ENCODE data around the gene NELL1. TPM values are rescaled to one million over a fixed set of nuclear protein-coding genes. Genes with fewer than 3 reads are reported as not detected.

Gene NELL1
- total and polyA plus RNA-seq, 2 experiments from 2014 or later: not detected

GRCh38 chr11:20835561-20835960, 166.2 kb downstream of the NELL1 start:
- H3K4me2 ChIP-seq (ENCODE audit: unreplicated experiment): no peak overlapping the region
- H3K9me3 ChIP-seq (ENCODE audit: low read depth): no peaks in the 10 kb centered on the region
- H4K20me1 ChIP-seq (ENCODE audit: insufficient read depth): no peaks in the 10 kb centered on the region
- no peaks in the 10 kb centered on the region for H3K27me3 ChIP-seq (replicated peaks; ENCODE audit: insufficient read depth)
- H3F3A ChIP-seq (ENCODE audit: insufficient read depth): no peaks in the 10 kb centered on the region
- H3K9me2 ChIP-seq (ENCODE audit: insufficient read depth): no peaks in the 10 kb centered on the region
- H3K36me3 ChIP-seq (ENCODE audit: low read depth): no peaks in the 10 kb centered on the region
- in situ Hi-C loops (cut with MboI): no loop called here
- no peaks in the 10 kb centered on the region for H3K79me2 ChIP-seq (ENCODE audit: insufficient read depth)
- no peak overlapping the region for H3K9ac ChIP-seq
- 8 to 10% methylated on average over 3 of the region's 3 CpGs for WGBS, 2 experiments (ENCODE audit: low coverage in 1 of 2, low lambda C conversion rate in 2 of 2, missing lambda C conversion rate in 2 of 2)
- TF ChIP-seq EZH2phosphoT487 (IDR thresholded peaks at IDR 0.05; ENCODE audit: insufficient read depth, low read depth) (no peak), EZH2 (IDR thresholded peaks at IDR 0.05; ENCODE audit: insufficient read depth, poor library complexity, severe bottlenecking) (no peak)
- H3K27ac ChIP-seq: no peak overlapping the region
- no peak for DNase-seq
- no peaks in the 10 kb centered on the region for H3K4me1 ChIP-seq (ENCODE audit: insufficient read depth)
- no peak overlapping the region for H3K4me3 ChIP-seq
- no peak overlapping the region for H2AFZ ChIP-seq

GRCh38 chr11:20839231-20839630, 169.8 kb downstream of the NELL1 start:
- no peaks in the 10 kb centered on the region for H3K27me3 ChIP-seq (replicated peaks; ENCODE audit: insufficient read depth)
- H4K20me1 ChIP-seq (ENCODE audit: insufficient read depth): no peaks in the 10 kb centered on the region
- H3K27ac ChIP-seq: no peak overlapping the region
- no peak overlapping the region for H3K4me3 ChIP-seq
- no peak overlapping the region for H3K4me2 ChIP-seq (ENCODE audit: unreplicated experiment)
- WGBS, 2 experiments (ENCODE audit: low coverage in 1 of 2, low lambda C conversion rate in 2 of 2, missing lambda C conversion rate in 2 of 2): 13 to 14% methylated on average over 3 of the region's 3 CpGs
- H3K36me3 ChIP-seq (ENCODE audit: low read depth): no peaks in the 10 kb centered on the region
- H3K9me2 ChIP-seq (ENCODE audit: insufficient read depth): no peaks in the 10 kb centered on the region
- no peak for DNase-seq
- in situ Hi-C loops (cut with MboI): no loop called here
- no peak overlapping the region for H2AFZ ChIP-seq
- H3K4me1 ChIP-seq (ENCODE audit: insufficient read depth): no peaks in the 10 kb centered on the region
- no peaks in the 10 kb centered on the region for H3K79me2 ChIP-seq (ENCODE audit: insufficient read depth)
- no peak for TF ChIP-seq EZH2 (IDR thresholded peaks at IDR 0.05; ENCODE audit: insufficient read depth, poor library complexity, severe bottlenecking)
- TF ChIP-seq EZH2phosphoT487 (IDR thresholded peaks at IDR 0.05; ENCODE audit: insufficient read depth, low read depth): no peak
- no peaks in the 10 kb centered on the region for H3K9me3 ChIP-seq (ENCODE audit: low read depth)
- H3K9ac ChIP-seq: no peak overlapping the region
- H3F3A ChIP-seq (ENCODE audit: insufficient read depth): no peaks in the 10 kb centered on the region

DNA sequence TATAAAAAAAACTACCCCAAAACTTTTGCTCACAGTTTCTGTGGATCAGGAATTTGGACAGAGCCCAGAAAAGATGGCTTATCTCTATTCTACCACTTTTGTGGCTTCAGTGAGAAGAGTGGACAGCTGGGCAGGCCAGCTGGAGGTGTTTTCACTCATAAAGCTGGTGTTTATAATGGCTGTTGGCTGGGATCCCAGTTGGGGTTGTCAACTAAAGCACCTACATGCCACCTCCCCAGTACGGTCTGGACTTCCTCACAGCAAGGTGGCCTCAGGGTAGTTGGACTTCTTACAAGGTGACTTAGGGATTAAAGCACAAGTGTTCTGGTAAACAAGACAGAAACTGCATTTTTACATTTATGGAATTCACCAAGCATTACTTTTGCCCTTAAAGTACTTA, 171.0 kb downstream of the NELL1 start:
- TF ChIP-seq EZH2phosphoT487 (IDR thresholded peaks at IDR 0.05; ENCODE audit: insufficient read depth, low read depth) (no peak), EZH2 (IDR thresholded peaks at IDR 0.05; ENCODE audit: insufficient read depth, poor library complexity, severe bottlenecking) (no peak)
- Histone ChIP-seq H3K4me1 (ENCODE audit: insufficient read depth) (no peaks in the 10 kb centered on the region), H3K9me2 (ENCODE audit: insufficient read depth) (no peaks in the 10 kb centered on the region), H3K79me2 (ENCODE audit: insufficient read depth) (no peaks in the 10 kb centered on the region), H2AFZ (no peak overlapping the region), H3K4me2 (ENCODE audit: unreplicated experiment) (no peak overlapping the region), H3K9me3 (ENCODE audit: low read depth) (no peaks in the 10 kb centered on the region), H3K27me3 (replicated peaks; ENCODE audit: insufficient read depth) (no peaks in the 10 kb centered on the region), H3K27ac (no peak overlapping the region), H3K9ac (no peak overlapping the region), H3K4me3 (no peak overlapping the region), H3K36me3 (ENCODE audit: low read depth) (no peaks in the 10 kb centered on the region), H4K20me1 (ENCODE audit: insufficient read depth) (no peaks in the 10 kb centered on the region), H3F3A (ENCODE audit: insufficient read depth) (no peaks in the 10 kb centered on the region)
- 29 to 33% methylated on average over 1 of the region's 1 CpG for WGBS, 2 experiments (ENCODE audit: low coverage in 1 of 2, low lambda C conversion rate in 2 of 2, missing lambda C conversion rate in 2 of 2)
- in situ Hi-C loops (cut with MboI): no loop called here
- DNase-seq: no peak

GRCh38 chr11:20844216-20844615, 174.8 kb downstream of the NELL1 start:
- no peaks in the 10 kb centered on the region for H3K9me3 ChIP-seq (ENCODE audit: low read depth)
- H3K36me3 ChIP-seq (ENCODE audit: low read depth): no peaks in the 10 kb centered on the region
- H3K27ac ChIP-seq: no peak overlapping the region
- H4K20me1 ChIP-seq (ENCODE audit: insufficient read depth): no peaks in the 10 kb centered on the region
- H3K4me3 ChIP-seq: no peak overlapping the region
- no peaks in the 10 kb centered on the region for H3K9me2 ChIP-seq (ENCODE audit: insufficient read depth)
- no peak overlapping the region for H3K4me2 ChIP-seq (ENCODE audit: unreplicated experiment)
- H3K9ac ChIP-seq: no peak overlapping the region
- no peaks in the 10 kb centered on the region for H3K27me3 ChIP-seq (replicated peaks; ENCODE audit: insufficient read depth)
- in situ Hi-C loops (cut with MboI): no loop called here
- no peaks in the 10 kb centered on the region for H3K4me1 ChIP-seq (ENCODE audit: insufficient read depth)
- no peak for DNase-seq
- no peaks in the 10 kb centered on the region for H3K79me2 ChIP-seq (ENCODE audit: insufficient read depth)
- no peak for TF ChIP-seq EZH2 (IDR thresholded peaks at IDR 0.05; ENCODE audit: insufficient read depth, poor library complexity, severe bottlenecking)
- TF ChIP-seq EZH2phosphoT487 (IDR thresholded peaks at IDR 0.05; ENCODE audit: insufficient read depth, low read depth): no peak
- no peaks in the 10 kb centered on the region for H3F3A ChIP-seq (ENCODE audit: insufficient read depth)
- no peak overlapping the region for H2AFZ ChIP-seq
- WGBS, 2 experiments (ENCODE audit: low coverage in 1 of 2, low lambda C conversion rate in 2 of 2, missing lambda C conversion rate in 2 of 2): 10 to 21% methylated on average over 2 of the region's 2 CpGs

- no peaks in the 10 kb centered on the region for H4K20me1 ChIP-seq (ENCODE audit: insufficient read depth)
- in situ Hi-C loops (cut with MboI): no loop called here
Observed at GRCh38 chr11:20844630-20845029, 175.2 kb downstream of the NELL1 start.

More at GRCh38 chr11:20844630-20845029, 175.2 kb downstream of the NELL1 start:
- 0% methylated on average over 2 of the region's 2 CpGs for WGBS, 2 experiments (ENCODE audit: low coverage in 1 of 2, low lambda C conversion rate in 2 of 2, missing lambda C conversion rate in 2 of 2)
- no peak overlapping the region for H3K27ac ChIP-seq
- no peaks in the 10 kb centered on the region for H3K4me1 ChIP-seq (ENCODE audit: insufficient read depth)
- H3K36me3 ChIP-seq (ENCODE audit: low read depth): no peaks in the 10 kb centered on the region
- no peak overlapping the region for H2AFZ ChIP-seq
- H3K79me2 ChIP-seq (ENCODE audit: insufficient read depth): no peaks in the 10 kb centered on the region
- no peak overlapping the region for H3K4me3 ChIP-seq
- DNase-seq: no peak
- H3K9me3 ChIP-seq (ENCODE audit: low read depth): no peaks in the 10 kb centered on the region
- no peak overlapping the region for H3K9ac ChIP-seq
- H3K9me2 ChIP-seq (ENCODE audit: insufficient read depth): no peaks in the 10 kb centered on the region
- H3K27me3 ChIP-seq (replicated peaks; ENCODE audit: insufficient read depth): no peaks in the 10 kb centered on the region
- TF ChIP-seq EZH2phosphoT487 (IDR thresholded peaks at IDR 0.05; ENCODE audit: insufficient read depth, low read depth) (no peak), EZH2 (IDR thresholded peaks at IDR 0.05; ENCODE audit: insufficient read depth, poor library complexity, severe bottlenecking) (no peak)
- no peaks in the 10 kb centered on the region for H3F3A ChIP-seq (ENCODE audit: insufficient read depth)
- H3K4me2 ChIP-seq (ENCODE audit: unreplicated experiment): no peak overlapping the region
